PC-3 (cell line): ENCODE results near the gene FLYWCH2. TPM values are rescaled to one million over a fixed set of nuclear protein-coding genes. Genes with fewer than 3 reads are reported as not detected.

Source experiments
- ATAC-seq: fragments of 200-7000 bp; cut with Tn5 transposase; 2 replicates; pipeline ENCODE4 v1.9.1; 2020; ENCODE audit warnings: mild to moderate bottlenecking, moderate library complexity
- BruUV-seq: library from RNA; stranded (reverse); fragments of 400-500 nt; replicated peaks from 2 replicates; lab custom pipeline; 2021; lab: Mats Ljungman, UMichigan
- CTCF ChIA-PET: fragments of 300-600 bp; sonication (Branson Sonifier 250); formaldehyde crosslinking; loops from one replicate; lab custom pipeline; 2022; ENCODE audit warnings: antibody characterized with exemption; lab: Charles Lee
- POLR2A ChIA-PET: fragments of 300-600 bp; sonication (Branson Sonifier 250); formaldehyde crosslinking; loops from one replicate; lab custom pipeline; 2022; ENCODE audit warnings: antibody characterized with exemption; ENCODE audit not compliant: unreplicated experiment; lab: Charles Lee
- DNase-seq: peaks from one replicate; pipeline ENCODE4 v3.0.0-alpha.2; 2015
- H2AFZ ChIP-seq: fragments of 300-600 bp; sonication (generic); 2 replicates; pipeline ENCODE4 v1.6.0; 2016; ENCODE audit warnings: antibody characterized with exemption, low read length
- H3F3A ChIP-seq: fragments of 300-600 bp; sonication (generic); one replicate; pipeline ENCODE4 v1.6.0; 2017; ENCODE audit warnings: antibody characterized with exemption, low read length, control low read depth, mild to moderate bottlenecking; ENCODE audit not compliant: unreplicated experiment
- H3K27ac ChIP-seq: fragments of 300-600 bp; sonication (generic); 2 replicates; pipeline ENCODE4 v1.5.1; 2016; ENCODE audit warnings: mild to moderate bottlenecking, low read length
- H3K27me3 ChIP-seq: fragments of 300-600 bp; sonication (generic); 2 replicates; pipeline ENCODE4 v1.6.1; 2016; ENCODE audit warnings: low read length, mixed read lengths
- H3K36me3 ChIP-seq: fragments of 300-600 bp; sonication (generic); 2 replicates; pipeline ENCODE4 v1.6.1; 2016; ENCODE audit warnings: low read depth, mixed run types, low read length, mixed read lengths
- H3K4me1 ChIP-seq: fragments of 300-600 bp; sonication (generic); 2 replicates; pipeline ENCODE4 v1.5.1; 2016; ENCODE audit warnings: low read length; ENCODE audit not compliant: insufficient read depth
- H3K4me2 ChIP-seq: fragments of 300-600 bp; sonication (generic); 2 replicates; pipeline ENCODE4 v1.6.0; 2016; ENCODE audit warnings: low read length
- H3K4me3 ChIP-seq: fragments of 300-600 bp; sonication (generic); 2 replicates; pipeline ENCODE4 v1.5.1; 2016; ENCODE audit warnings: mild to moderate bottlenecking, low read length, mixed read lengths
- H3K79me2 ChIP-seq: fragments of 300-600 bp; sonication (generic); 2 replicates; pipeline ENCODE4 v1.6.1; 2017; ENCODE audit warnings: low read length, mixed read lengths
- H3K9ac ChIP-seq: fragments of 300-600 bp; sonication (generic); 2 replicates; pipeline ENCODE4 v1.6.0; 2016; ENCODE audit warnings: mild to moderate bottlenecking, low read length
- H3K9me2 ChIP-seq: fragments of 300-600 bp; sonication (generic); replicated peaks from 2 replicates; pipeline ENCODE4 v1.6.1; 2016; ENCODE audit warnings: mixed run types, low read length, mixed read lengths
- H3K9me3 ChIP-seq: fragments of 300-600 bp; sonication (generic); 2 replicates; pipeline ENCODE4 v1.6.1; 2016; ENCODE audit warnings: low read length, mixed read lengths
- H4K20me1 ChIP-seq: fragments of 300-600 bp; sonication (generic); 2 replicates; pipeline ENCODE4 v1.6.1; 2016; ENCODE audit warnings: low read length, mixed read lengths
- EZH2 ChIP-seq: fragments of 300-600 bp; sonication (generic); IDR thresholded peaks from one replicate; pipeline ENCODE4 v1.6.1; 2017; ENCODE audit warnings: antibody characterized with exemption, mild to moderate bottlenecking, low read length; ENCODE audit not compliant: unreplicated experiment
- EZH2phosphoT487 ChIP-seq: fragments of 300-600 bp; sonication (generic); IDR thresholded peaks from 2 replicates; pipeline ENCODE4 v1.6.1; 2018; ENCODE audit warnings: mild to moderate bottlenecking, antibody characterized with exemption, low read length, borderline replicate concordance
- intact Hi-C: fragments of 100-400 bp; cut with micrococcal nuclease; formaldehyde crosslinking; loops from 2 replicates; pipeline ENCODE4 v1.9.0; 2023
- total RNA-seq: library from RNA; depleted of rRNA; stranded (reverse); fragments of >200 nt; gene quantifications from 2 replicates; pipeline ENCODE4 v1.2.3, GENCODE V29; 2014
- TF ChIP-seq, protein P1 (sequence below): fragments of 300-600 bp; sonication (generic); conservative IDR thresholded peaks from 2 replicates; pipeline ENCODE4 v1.5.1; 2017; ENCODE audit warnings: antibody characterized with exemption, low read depth, mild to moderate bottlenecking, low read length

Gene FLYWCH2
- total RNA-seq, 1 experiment from 2014 or later, result 100 TPM

DNA sequence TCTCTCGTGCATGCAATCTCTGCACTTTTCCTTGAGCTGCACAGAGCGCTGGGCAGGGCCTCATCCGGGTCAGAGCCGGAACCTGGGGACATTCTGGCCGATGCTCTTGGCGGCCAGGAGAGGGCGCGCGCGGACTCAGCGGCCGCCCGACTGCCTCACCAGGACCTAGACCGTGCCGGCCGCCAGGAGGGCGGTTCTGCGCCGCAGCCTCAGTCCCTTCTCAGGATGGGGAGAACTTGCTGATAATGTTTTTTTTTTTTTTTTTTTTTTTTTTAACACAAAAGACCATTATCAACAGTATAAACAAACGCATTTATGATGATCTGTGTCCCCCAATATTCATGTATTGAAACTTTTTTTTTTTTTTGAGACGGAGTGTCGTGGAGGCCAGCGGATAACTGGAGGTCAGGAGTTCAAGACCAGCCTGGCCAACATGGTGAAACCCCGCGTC lies 8.1 kb upstream of the FLYWCH2 start:
- intact Hi-C loops, result loop anchor here (2.0 kb wide), 2 partner anchors 44 to 52 kb away; no protein-coding TSS in a partner anchor

DNA sequence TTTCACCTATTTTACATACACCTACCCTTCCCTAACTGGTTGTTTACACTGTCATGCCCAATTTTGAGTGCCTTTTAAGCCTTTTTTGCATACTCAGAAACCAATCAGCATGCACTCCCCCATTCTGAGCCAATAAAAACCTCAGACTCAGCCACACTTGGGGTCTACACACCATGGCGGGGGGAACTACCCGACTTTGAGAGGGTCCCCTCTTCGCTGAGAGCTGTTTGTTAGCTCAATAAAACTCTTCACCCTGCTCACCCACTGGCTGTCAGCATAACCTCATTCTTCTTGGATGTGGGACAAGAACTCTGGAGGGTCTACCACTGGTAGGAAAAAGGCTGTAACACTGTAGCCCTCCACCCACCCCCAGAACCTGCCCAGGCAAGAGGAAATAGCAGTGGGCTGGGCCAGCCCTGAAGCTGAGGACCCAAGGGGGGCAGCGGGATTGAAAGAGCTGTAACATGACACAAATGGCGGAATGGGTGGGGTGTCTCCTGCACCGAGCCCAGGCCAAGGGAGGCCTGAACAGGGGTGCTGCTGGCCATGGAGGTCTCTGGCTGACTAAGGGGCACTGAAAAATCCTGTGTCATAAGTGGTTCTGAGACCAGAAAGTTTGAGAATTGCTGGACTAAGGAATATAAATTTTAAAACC lies 3.0 kb upstream of the FLYWCH2 start:
- H3K36me3 ChIP-seq, result no peaks in the 10 kb centered on the region
- DNase-seq, result no peak
- BruUV-seq, result no TSS peak
- ATAC-seq, result no peak
- no peaks in the 10 kb centered on the region for H3K27me3 ChIP-seq
- no peak overlapping the region for H3K27ac ChIP-seq
- H3K4me1 ChIP-seq, result peaks cover 5% of the 10 kb centered on the region; the same call in 1 of the 2 replicates
- no peaks in the 10 kb centered on the region for H3K9me3 ChIP-seq
- H2AFZ ChIP-seq, result no peak overlapping the region
- H3F3A ChIP-seq, result no peaks in the 10 kb centered on the region
- H3K4me3 ChIP-seq, result no peak overlapping the region
- ChIA-PET POLR2A (no interaction called here), CTCF (no interaction called here)
- H3K9ac ChIP-seq, result no peak overlapping the region
- peaks cover 11% of the 10 kb centered on the region for H3K79me2 ChIP-seq
- TF ChIP-seq EZH2phosphoT487, result no peak
- no peaks in the 10 kb centered on the region for H3K9me2 ChIP-seq
- H3K4me2 ChIP-seq, result no peak overlapping the region
- intact Hi-C loops, result no loop called here
- no peaks in the 10 kb centered on the region for H4K20me1 ChIP-seq

More for the DNA sequence above, 8.1 kb upstream of the FLYWCH2 start:
- no peak overlapping the region for H3K27ac ChIP-seq
- no peaks in the 10 kb centered on the region for H3K36me3 ChIP-seq
- no peaks in the 10 kb centered on the region for H3K9me3 ChIP-seq
- H3F3A ChIP-seq, result no peaks in the 10 kb centered on the region
- ATAC-seq, result peak; percentile 99
- DNase-seq, result peak; percentile 71
- POLR2A ChIA-PET, result interaction anchor here (0.7 kb wide), 1 partner anchor 37 kb away, joined by 5 read pairs; the partner anchor contains the start of gene FLYWCH1
- BruUV-seq, result no TSS peak
- peak overlapping the region; percentile 38; the same call in 1 of the 2 replicates for H2AFZ ChIP-seq
- H3K4me1 ChIP-seq, result no peaks in the 10 kb centered on the region
- H3K9ac ChIP-seq, result no peak overlapping the region
- no peaks in the 10 kb centered on the region for H3K27me3 ChIP-seq
- no peak overlapping the region for H3K4me3 ChIP-seq
- CTCF ChIA-PET, result interaction anchor here (0.6 to 0.7 kb wide), 2 partner anchors 36 to 48 kb away, joined by 5 to 20 read pairs; no protein-coding TSS in a partner anchor
- TF ChIP-seq EZH2phosphoT487, result no peak
- TF ChIP-seq, protein P1, sequence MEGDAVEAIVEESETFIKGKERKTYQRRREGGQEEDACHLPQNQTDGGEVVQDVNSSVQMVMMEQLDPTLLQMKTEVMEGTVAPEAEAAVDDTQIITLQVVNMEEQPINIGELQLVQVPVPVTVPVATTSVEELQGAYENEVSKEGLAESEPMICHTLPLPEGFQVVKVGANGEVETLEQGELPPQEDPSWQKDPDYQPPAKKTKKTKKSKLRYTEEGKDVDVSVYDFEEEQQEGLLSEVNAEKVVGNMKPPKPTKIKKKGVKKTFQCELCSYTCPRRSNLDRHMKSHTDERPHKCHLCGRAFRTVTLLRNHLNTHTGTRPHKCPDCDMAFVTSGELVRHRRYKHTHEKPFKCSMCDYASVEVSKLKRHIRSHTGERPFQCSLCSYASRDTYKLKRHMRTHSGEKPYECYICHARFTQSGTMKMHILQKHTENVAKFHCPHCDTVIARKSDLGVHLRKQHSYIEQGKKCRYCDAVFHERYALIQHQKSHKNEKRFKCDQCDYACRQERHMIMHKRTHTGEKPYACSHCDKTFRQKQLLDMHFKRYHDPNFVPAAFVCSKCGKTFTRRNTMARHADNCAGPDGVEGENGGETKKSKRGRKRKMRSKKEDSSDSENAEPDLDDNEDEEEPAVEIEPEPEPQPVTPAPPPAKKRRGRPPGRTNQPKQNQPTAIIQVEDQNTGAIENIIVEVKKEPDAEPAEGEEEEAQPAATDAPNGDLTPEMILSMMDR, result peak; percentile 78
- H3K4me2 ChIP-seq, result 0 out of 2 replicates have a peak overlapping the region, but pooled peaks have one; percentile 16
- no peaks in the 10 kb centered on the region for H3K9me2 ChIP-seq
- no peaks in the 10 kb centered on the region for H3K79me2 ChIP-seq
- no peaks in the 10 kb centered on the region for H4K20me1 ChIP-seq

DNA sequence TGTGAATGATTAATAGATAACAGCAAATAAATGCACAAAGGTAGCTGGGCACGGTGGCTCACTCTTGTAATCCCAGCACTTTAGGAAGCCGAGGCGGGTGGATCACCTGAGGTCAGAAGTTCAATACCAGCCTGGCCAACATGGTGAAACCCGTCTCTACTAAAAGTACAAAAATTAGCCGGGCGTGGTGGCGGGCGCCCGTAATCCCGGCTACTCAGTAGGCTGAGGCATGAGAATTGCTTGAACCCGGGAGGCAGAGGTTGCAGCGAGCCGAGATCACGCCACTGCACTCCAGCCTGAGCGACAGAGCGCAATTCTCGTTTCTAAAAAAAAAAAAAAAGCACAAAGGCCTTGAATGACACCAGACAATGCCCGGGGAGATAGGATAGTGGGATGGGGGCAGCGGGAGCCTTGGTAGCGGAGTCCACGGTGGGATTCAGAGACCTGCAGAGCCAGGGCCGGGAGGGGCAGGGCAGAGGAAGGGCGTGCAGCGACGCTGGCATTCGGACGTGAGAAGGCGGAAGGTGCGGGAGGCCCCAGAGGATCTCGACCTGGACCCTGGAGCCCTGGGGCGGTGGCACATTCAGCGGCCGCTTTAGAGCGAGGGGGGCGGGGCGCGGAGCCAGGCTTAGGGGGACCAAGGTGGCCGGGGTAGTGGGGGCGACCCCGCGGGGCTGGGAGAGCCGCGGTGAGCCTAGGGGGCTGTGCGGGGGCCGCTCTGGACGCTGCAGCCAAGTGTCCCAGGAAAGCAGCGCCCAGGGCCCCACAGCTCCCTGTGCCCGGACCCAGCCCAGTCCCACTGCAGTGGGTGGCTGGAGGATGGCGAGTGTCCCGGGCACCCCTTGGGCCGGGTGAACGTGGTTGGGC lies 999 bp upstream of the FLYWCH2 start:
- Histone ChIP-seq H2AFZ (peak overlapping the region; percentile 79), H3K36me3 (no peaks in the 10 kb centered on the region), H3K9me2 (no peaks in the 10 kb centered on the region), H3K4me1 (peaks cover 5% of the 10 kb centered on the region; the same call in 1 of the 2 replicates), H4K20me1 (no peaks in the 10 kb centered on the region), H3K9ac (peak overlapping the region; percentile 66), H3K27ac (peak overlapping the region; percentile 36; the same call in 1 of the 2 replicates), H3K9me3 (no peaks in the 10 kb centered on the region), H3K4me2 (peak overlapping the region; percentile 90), H3K4me3 (peak overlapping the region; percentile 90), H3F3A (no peaks in the 10 kb centered on the region), H3K79me2 (peaks cover 16% of the 10 kb centered on the region), H3K27me3 (no peaks in the 10 kb centered on the region)
- TF ChIP-seq EZH2phosphoT487, result no peak
- TF ChIP-seq, protein P1, result no peak
- TF ChIP-seq EZH2, result no peak
- CTCF ChIA-PET, result interaction anchor here (0.6 to 1.0 kb wide), 2 partner anchors 25 to 43 kb away, joined by 3 read pairs; no protein-coding TSS in a partner anchor
- intact Hi-C loops, result loop anchor here (2.0 kb wide), 1 partner anchor 23 kb away; no protein-coding TSS in a partner anchor
- BruUV-seq, result TSS peak; percentile 46
- peak; percentile 28 for DNase-seq
- ATAC-seq, result peak; percentile 27
- POLR2A ChIA-PET, result no interaction called here
